Suprapubic skin (tissue), 4 donors: ENCODE data around the gene NDUFS2. TPM values are rescaled to one million over a fixed set of nuclear protein-coding genes. Genes with fewer than 3 reads are reported as not detected.

Experiments used
- DNase-seq, 2 donors: peaks; one replicate each; pipeline ENCODE4 v3.0.0-alpha.2; 2019; ENCODE audit warnings: low spot score in 2 of 2
- H3K27ac ChIP-seq: fragments of 200-600 bp; sonication (generic); one replicate; pipeline ENCODE4 v1.5.1; 2019
- H3K27me3 ChIP-seq: fragments of 200-600 bp; sonication (generic); one replicate; pipeline ENCODE4 v1.5.1; 2019
- H3K36me3 ChIP-seq: fragments of 200-600 bp; sonication (generic); one replicate; pipeline ENCODE4 v1.5.1; 2019
- H3K4me1 ChIP-seq: fragments of 200-600 bp; sonication (generic); one replicate; pipeline ENCODE4 v1.5.1; 2019
- H3K4me3 ChIP-seq: fragments of 200-600 bp; sonication (generic); one replicate; pipeline ENCODE4 v1.5.1; 2019; ENCODE audit warnings: mild to moderate bottlenecking
- H3K9me3 ChIP-seq: fragments of 200-600 bp; sonication (generic); one replicate; pipeline ENCODE4 v1.5.1; 2019
- CTCF ChIP-seq, 2 donors: fragments of 200-600 bp in 1 of 2; fragments of 450-650 bp in 1 of 2; sonication (generic) in 1 of 2; IDR thresholded peaks; one replicate each; pipeline ENCODE4 v1.5.1; 2016 to 2019; ENCODE audit warnings: antibody characterized with exemption in 2 of 2, mild to moderate bottlenecking in 1 of 2, moderate library complexity in 1 of 2
- EP300 ChIP-seq: sonication (generic); formaldehyde crosslinking; IDR thresholded peaks from one replicate; pipeline ENCODE4 v1.6.1; 2017; ENCODE audit warnings: antibody characterized with exemption
- POLR2A ChIP-seq, 2 donors: fragments of 450-650 bp; IDR thresholded peaks; one replicate each; pipeline ENCODE4 v1.6.1; 2017; ENCODE audit warnings: antibody characterized with exemption in 2 of 2, mild to moderate bottlenecking in 2 of 2, moderate library complexity in 2 of 2
- POLR2AphosphoS5 ChIP-seq, 3 donors: sonication (generic); formaldehyde crosslinking; IDR thresholded peaks; one replicate each; pipeline ENCODE4 v1.6.1; 2017; ENCODE audit warnings: antibody characterized with exemption in 3 of 3
- WGBS: methylation state at CpG from one replicate; pipeline ENCODE4 v1.1.5; 2018; 5-methylcytosine and 5-hydroxymethylcytosine counted together
- total RNA-seq, 4 donors: library from RNA; depleted of rRNA; stranded (reverse); fragments of >200 nt; gene quantifications; one replicate each; pipeline ENCODE4 v1.1.0, GENCODE V29; 2016

Gene NDUFS2
- total RNA-seq, 4 donors from 2014 or later: 99.1 to 132 (median 112) TPM

GRCh38 chr1:161258439-161259344, 56.5 kb downstream of the NDUFS2 start, which contains the start of gene PCP4L1:
PCP4L1 (plus strand) TSS chr1:161258745; CDS start chr1:161258975, 230 bp downstream.
- Histone ChIP-seq H3K4me1 (peaks cover 26% of the 10 kb centered on the region), H3K4me3 (peak within 1 kb of the TSS; percentile 54), H3K36me3 (no peaks in the 10 kb centered on the region), H3K9me3 (peaks cover 8% of the 10 kb centered on the region), H3K27ac (no peak within 1 kb of the TSS), H3K27me3 (peaks cover 37% of the 10 kb centered on the region)
- no peak for TF ChIP-seq CTCF (IDR thresholded peaks at IDR 0.05)
- TF ChIP-seq POLR2AphosphoS5 (IDR thresholded peaks at IDR 0.05): no peak
- no peak for TF ChIP-seq EP300
- no peak for TF ChIP-seq POLR2A (IDR thresholded peaks at IDR 0.05)
- 3% methylated on average over 50 of the region's 62 CpGs for WGBS
- no peak for DNase-seq

- Histone ChIP-seq H3K27ac (no peak overlapping the region), H3K9me3 (peaks cover 8% of the 10 kb centered on the region), H3K4me3 (no peak overlapping the region), H3K36me3 (no peaks in the 10 kb centered on the region), H3K4me1 (peaks cover 26% of the 10 kb centered on the region), H3K27me3 (peaks cover 37% of the 10 kb centered on the region)
- 52% methylated on average over 6 of the region's 6 CpGs for WGBS
- no peak for TF ChIP-seq CTCF (IDR thresholded peaks at IDR 0.05)
- no peak for TF ChIP-seq EP300
- TF ChIP-seq POLR2AphosphoS5 (IDR thresholded peaks at IDR 0.05): no peak
- no peak for TF ChIP-seq POLR2A (IDR thresholded peaks at IDR 0.05)
- no peak for DNase-seq
Observed at GRCh38 chr1:161259345-161259702, 57.2 kb downstream of the NDUFS2 start.

- no peak overlapping the region for H3K4me3 ChIP-seq
- WGBS: 68% methylated on average over 1 of the region's 1 CpG
- DNase-seq: no peak
Observed at GRCh38 chr1:161259765-161260164, 57.6 kb downstream of the NDUFS2 start.

GRCh38 chr1:161260376-161261260, 58.5 kb downstream of the NDUFS2 start:
- no peak for TF ChIP-seq CTCF (IDR thresholded peaks at IDR 0.05)
- TF ChIP-seq POLR2A (IDR thresholded peaks at IDR 0.05): no peak
- no peak for TF ChIP-seq EP300
- TF ChIP-seq POLR2AphosphoS5 (IDR thresholded peaks at IDR 0.05): no peak
- no peaks in the 10 kb centered on the region for H3K36me3 ChIP-seq
- WGBS: 46% methylated on average over 9 of the region's 9 CpGs
- H3K4me3 ChIP-seq: no peak overlapping the region
- H3K4me1 ChIP-seq: peaks cover 26% of the 10 kb centered on the region
- peaks cover 8% of the 10 kb centered on the region for H3K9me3 ChIP-seq
- no peak overlapping the region for H3K27ac ChIP-seq
- no peak for DNase-seq
- H3K27me3 ChIP-seq: peaks cover 34% of the 10 kb centered on the region

More at GRCh38 chr1:161259765-161260164, 57.6 kb downstream of the NDUFS2 start:
- Histone ChIP-seq H3K36me3 (no peaks in the 10 kb centered on the region), H3K4me1 (peaks cover 26% of the 10 kb centered on the region), H3K9me3 (peaks cover 8% of the 10 kb centered on the region), H3K27ac (no peak overlapping the region), H3K27me3 (peaks cover 37% of the 10 kb centered on the region)
- TF ChIP-seq CTCF (IDR thresholded peaks at IDR 0.05): no peak
- TF ChIP-seq EP300: no peak
- no peak for TF ChIP-seq POLR2A (IDR thresholded peaks at IDR 0.05)
- no peak for TF ChIP-seq POLR2AphosphoS5 (IDR thresholded peaks at IDR 0.05)
